Fibroblast of skin of left quadriceps (primary cell): ENCODE results near the gene EMILIN3.

Experiments used
- DNase-seq, 2 experiments: peaks; one replicate each; pipeline ENCODE4 v3.0.0-alpha.2; 2013; ENCODE audit warnings: low read depth in 2 of 2

The EMILIN3 gene, protein sequence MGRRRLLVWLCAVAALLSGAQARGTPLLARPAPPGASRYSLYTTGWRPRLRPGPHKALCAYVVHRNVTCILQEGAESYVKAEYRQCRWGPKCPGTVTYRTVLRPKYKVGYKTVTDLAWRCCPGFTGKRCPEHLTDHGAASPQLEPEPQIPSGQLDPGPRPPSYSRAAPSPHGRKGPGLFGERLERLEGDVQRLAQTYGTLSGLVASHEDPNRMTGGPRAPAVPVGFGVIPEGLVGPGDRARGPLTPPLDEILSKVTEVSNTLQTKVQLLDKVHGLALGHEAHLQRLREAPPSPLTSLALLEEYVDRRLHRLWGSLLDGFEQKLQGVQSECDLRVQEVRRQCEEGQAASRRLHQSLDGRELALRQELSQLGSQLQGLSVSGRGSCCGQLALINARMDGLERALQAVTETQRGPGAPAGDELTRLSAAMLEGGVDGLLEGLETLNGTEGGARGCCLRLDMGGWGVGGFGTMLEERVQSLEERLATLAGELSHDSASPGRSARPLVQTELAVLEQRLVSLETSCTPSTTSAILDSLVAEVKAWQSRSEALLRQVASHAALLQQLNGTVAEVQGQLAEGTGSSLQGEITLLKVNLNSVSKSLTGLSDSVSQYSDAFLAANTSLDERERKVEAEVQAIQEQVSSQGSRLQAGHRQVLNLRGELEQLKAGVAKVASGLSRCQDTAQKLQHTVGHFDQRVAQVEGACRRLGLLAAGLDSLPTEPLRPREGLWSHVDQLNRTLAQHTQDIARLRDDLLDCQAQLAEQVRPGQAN

DNA sequence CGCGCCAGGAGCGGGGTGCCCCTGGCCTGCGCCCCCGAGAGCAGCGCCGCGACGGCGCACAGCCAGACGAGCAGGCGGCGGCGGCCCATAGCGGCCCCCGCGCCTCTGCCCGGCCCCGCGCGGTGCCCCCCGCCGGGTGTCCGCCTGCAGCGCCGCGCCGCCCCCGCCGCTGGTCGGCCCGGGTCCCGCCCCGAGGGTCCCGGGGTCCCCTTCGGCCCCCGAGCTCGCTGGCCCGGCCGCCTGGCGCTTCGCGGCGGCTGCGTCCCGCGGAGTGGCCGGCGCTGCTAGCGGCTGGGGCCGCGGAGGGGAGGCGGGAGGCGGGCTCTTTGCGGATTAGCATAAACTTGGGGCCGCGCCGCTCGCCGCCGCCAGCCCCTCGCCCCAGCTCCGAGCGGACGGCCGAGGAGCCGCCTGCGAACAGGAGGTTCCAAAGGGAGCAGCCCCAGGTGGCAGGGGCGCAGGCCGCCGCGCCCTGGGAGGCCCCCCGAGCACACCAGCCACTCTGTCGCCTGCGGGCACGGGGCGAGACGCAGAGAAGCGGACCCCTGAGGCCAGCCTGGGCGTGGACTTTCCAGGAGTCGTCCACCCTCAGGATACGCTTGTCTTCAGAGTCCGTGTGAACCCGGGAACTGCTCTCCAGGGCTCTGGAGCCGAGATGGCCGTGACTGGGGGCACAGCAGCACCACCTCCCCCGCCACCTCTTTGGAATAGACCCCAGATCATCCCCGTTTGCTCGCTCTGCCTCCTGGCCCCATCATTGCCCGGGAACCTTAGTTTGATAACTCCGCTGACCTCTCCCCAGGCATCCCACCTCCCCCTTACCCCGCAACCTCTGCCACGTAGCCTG is at the start of gene EMILIN3:
EMILIN3 (minus strand) TSS at position 273 of the 847 bp plus-strand sequence; CDS start at position 89, 184 bp downstream.
- DNase-seq = no peak

DNA sequence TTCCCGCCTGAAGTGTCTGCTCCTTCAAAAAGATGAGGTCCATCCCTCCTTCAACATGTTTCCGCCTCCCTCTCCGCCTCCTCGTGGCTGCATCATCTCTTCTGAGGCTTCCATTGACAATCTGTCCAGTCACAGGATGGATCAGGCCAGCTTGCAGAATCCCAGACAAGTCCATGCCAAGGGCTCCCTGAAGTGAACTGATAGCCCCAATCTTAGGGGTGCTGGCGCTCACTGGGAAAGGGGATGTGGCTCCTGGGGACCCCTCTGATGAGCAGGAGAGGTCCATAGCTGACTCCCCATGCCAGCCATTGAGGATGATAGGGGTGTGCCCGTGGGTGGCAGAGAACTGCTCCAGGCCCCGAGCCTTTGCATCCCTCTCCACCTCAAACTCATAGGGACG is 48.6 kb upstream of the EMILIN3 start:
- no peak for DNase-seq

DNA sequence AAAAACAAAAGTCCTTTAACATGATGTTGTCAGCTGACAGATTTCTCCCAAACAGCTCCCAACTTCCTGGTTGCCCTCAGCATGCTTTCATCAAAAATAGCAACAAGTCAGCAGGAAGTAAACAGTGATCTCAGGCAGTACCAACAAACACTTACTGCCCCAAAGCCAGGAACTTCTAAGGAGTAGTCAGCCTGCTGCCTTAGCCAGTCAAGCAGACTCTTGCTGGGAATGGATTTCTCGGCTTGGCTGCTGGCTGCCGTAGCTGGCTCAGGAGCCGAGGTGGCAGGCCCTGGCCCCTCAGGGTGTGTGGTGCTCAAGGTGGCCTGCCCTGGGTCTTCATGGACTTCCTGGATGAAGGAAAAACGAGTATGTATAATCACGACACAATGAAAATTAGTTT is 46.6 kb upstream of the EMILIN3 start:
- DNase-seq = no peak

DNA sequence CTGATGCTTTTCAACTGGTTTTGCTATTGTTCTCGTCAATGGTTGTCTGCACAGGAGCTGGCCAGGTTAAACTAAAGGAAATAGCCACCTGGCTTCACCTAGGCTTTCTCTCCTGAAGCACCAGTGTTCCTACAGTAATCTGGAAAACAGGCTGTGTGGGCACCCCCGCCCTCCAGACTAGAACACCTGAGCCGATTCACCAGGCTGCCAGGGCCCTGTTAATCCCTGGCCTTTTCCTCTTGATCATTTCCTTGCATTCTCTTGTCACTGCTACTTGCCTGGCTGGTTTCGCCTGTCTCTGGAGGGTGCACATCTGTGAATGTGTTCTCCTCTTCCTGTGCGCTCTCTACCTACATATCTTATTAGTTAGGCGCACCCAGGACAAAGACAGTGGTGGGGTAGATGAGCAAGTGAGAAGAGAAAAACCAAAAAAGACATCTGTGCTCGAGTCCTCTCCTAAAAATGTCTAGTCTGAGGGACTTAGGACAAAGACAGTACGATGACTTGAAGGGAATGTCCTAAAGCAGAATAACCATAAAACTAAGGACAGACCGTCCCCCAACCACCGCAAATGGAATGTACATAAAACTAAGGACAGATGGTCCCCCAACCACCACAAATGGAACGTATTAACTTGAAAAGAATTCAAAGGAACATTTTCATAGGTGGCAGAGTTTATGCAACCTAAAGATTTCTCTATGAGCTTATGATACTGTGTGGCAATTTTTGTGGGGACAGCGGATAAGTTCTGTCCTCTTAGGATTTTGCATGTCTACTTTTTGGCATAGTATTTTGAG is 45.9 kb upstream of the EMILIN3 start:
- no peak for DNase-seq

DNA sequence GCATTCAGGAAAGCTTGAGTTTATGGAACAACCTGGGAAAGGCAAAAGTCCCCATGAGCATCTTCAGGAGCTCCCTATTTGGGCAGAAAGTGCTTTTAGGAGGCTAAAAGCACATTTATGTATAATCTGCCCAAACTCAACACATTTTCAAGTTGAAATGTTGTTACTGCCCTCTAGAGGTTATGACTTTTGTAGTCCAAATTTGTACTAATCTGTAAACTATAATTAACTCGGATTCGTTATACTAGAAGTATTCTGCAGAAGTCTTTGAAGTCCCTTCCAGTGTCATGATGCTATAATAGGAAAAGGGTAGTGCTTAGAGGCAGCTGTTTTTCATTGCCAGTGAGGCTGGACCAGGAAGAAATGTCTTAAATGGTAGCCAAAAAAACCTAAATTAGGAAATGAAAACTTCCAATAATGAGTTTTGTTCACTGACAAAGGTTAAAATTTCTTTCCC is 44.8 kb upstream of the EMILIN3 start:
- peak; percentile 44 to 48 for DNase-seq

DNA sequence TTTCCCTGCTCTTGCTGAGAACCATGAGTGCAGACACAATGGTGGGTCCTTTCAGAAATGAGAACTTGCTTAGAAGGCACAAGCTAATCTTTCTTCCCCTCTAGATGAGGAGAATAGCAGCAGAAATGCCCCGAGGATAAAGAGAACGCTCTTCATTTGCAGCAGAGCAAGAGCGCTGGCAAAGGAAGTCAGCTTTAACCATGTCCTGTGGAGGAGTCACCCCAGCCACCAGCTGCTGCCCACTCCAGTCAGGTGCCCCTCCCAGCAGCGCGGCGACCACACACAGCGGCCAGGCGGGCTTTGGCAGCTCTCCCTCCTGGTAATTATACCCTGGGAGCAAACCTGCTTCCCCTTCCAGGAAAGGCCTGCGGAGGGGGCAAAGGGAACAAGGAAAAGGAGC is 42.4 kb upstream of the EMILIN3 start:
- DNase-seq = no peak

DNA sequence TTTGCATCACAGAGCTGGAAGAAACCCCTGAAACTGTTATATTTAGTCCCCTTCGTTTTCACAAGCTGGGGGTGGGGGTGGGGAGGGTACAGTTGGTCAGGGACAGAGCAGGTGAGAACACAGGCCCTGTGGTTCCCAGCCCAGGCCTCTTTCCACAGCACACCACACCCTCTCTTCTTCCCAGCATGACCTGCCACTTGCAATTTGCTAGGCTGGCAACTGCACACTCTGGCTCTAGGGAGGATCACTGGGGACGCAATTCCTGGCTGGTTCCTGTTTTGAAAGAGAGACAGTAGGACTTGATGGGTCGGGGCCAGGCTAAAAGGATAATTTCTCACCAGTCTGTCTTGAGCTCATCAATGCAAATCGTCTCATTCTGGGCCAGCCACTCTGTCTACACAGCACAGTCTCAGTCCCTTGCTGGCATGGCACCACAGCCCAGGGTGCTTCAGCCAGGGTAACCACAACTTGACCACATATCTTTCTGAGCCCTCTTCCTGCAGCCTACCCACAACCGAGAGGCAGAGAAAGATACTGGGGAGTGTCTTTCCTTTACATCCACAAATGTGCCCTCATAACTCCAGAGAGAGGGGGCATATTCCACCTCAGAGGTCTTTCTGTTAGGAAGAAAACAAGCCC is 41.7 kb upstream of the EMILIN3 start:
- DNase-seq = no peak

DNA sequence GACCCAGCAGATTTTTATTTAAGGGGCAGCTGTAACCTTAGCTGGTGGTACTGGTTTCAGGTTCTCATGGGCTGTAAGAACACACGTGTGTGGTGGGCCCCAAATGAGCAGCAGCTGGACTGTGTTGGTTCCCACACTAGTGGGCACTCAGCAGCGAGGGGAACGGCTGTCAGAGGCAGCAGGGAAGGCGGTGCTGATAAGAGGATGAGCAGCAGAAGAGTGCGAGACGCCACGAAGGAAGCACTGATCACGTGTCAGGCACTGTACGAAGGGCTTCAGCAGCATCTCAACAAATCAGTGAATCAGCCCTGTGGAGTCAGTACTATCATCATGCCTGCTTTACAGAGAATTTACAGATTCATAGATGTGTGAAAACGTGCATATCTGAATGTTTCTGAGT is 41.0 kb upstream of the EMILIN3 start:
- DNase-seq = no peak

DNA sequence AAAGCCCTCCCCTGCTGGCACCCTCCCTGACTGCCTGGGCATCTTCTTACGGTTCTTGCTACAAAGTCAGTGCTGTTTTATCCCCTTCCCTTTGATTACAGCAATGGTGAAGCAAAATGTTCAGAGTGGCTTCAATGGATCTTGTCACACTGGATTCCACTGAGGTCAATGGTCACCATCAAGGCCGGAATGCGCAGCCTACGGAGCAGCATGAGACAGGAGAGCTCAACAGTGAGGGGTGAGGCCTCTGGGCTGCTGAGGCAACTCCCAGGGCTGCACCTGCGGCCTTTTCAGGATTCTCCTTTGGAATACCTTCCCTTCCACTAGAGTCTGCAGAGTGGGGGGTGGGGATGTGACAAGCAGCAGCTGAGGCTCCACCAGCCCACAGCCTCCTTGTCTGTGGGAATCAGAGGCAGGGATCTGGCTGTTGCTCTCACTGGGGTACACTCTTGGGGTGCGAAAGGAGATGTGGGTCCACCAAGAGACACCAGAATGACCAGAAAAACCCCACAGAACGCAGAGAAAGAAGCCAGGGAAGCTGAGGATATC is 40.4 kb upstream of the EMILIN3 start:
- DNase-seq = no peak

DNA sequence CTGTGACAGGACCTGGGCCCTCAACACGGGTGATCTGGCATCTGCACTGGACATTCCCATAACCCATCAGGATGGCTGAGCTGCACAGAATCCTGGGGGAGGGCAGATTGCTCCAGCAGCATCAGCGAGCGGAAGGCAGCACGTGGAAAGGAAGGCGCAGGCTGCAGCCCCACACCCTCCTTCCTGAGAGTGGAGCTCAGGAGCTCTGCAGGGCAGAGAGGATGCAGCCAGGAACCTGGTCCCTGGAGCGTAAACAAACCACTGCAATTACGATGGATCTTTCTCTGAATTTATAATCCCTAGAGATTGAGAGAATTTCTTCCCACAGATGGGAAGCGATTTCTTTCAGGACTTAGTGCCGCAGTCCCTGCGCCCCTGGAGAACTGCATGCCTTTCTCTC is 39.7 kb upstream of the EMILIN3 start:
- no peak for DNase-seq

DNA sequence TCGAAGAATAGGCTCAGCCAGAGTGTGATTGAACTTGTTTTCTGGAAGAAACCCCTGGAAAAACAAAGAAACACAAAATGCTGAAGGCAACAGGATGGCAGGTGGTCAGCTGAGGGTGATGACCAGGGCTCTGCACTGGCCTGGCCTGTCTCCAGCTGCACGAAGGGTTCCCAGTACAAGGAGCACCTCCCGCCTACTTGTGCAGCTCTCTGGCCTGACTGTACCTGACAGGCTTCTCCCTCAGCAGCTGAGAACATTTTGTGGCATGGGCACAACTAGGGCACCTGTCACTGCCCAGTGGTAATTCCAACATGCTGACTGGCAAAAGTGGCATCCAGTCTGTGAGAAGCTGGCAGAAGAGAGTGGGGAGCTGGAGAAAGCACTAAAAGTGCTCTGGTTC is 38.8 kb upstream of the EMILIN3 start:
- no peak for DNase-seq

DNA sequence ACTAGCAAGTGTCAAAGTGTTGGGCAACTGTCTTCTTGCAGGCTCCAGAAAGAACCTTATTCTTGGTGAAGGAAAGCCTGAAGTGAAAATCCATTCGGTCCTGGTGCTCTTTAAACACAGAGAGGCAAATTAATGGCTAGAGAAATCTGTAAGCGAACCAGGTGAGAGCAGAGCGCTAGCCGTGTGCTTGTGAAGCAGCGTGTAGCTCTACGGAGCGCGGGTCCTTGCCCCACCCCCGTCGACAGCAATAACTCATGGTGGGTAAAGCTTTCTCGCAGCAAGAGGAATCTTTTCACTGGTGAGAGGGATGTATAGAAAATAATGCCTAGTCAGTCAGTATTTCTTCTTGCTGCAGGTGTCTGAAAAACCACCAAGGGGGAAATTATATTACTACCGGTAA is 37.0 kb upstream of the EMILIN3 start:
- no peak for DNase-seq

DNA sequence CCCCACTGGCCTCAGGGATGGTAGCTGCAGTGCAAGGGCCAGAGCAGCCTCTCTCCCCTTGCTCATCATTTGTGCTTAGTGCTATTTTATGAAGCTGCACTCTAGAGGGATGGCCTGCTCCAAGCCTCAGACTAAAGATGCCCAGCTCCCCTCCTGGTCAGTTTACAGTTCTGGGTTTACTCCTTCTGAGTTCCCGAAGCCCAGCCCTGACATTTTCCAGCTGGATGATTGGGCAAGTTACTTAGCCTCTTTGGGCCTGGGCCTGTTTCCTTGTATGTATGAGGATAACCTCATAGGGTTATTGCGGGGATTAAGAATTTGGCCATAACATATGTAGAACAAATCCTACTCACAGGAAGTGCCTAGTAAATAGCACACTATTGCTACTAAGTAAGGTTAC is 31.8 kb upstream of the EMILIN3 start:
- DNase-seq = no peak

DNA sequence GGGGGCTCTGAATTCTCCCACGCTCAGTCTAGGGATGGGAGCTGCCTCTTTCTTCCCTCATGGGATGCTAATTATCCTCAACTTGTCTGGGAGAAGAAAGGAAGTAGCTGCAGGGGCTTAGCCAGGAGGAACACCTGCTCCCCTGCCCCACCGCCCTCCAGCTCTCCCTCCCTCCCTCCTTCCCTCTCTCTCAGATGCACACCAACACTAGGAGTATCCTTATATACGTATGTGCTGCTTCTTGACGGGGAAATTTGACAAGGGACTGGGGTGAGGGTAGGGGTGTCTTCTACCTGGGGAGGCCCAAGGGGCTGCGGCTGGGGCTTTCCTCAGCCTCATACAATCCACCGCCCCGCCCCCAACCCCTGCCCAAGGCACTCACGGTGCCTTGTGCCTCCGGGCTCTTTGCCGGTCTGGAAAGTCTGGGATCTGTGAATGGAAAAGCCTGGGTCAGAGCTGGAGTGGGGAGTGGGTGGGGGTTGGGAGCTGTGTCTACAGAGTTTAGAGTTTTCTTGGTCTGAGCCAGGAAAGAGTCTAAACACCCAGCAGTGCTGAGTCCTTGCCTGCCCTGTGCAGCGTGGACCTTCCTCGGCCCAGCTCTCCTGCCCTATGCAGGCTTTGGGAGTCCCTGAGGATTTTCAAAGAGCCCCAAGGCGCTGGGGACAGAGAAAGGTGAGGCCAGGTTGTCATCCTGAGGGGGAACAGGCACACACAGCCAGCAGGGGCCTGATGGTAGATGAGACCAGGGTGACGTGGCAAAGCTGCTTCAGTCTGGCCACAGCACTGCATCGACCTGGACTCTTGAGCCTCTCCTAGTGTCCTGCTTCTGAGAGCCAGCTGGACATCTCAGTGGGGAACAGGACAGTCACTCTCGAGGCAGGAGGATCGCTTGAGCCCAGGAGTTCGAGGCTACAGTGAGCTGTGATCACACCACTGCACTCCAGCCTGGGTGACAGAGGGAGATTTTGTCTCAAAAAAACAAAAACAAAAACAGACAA is 29.3 kb upstream of the EMILIN3 start:
- DNase-seq = no peak

DNA sequence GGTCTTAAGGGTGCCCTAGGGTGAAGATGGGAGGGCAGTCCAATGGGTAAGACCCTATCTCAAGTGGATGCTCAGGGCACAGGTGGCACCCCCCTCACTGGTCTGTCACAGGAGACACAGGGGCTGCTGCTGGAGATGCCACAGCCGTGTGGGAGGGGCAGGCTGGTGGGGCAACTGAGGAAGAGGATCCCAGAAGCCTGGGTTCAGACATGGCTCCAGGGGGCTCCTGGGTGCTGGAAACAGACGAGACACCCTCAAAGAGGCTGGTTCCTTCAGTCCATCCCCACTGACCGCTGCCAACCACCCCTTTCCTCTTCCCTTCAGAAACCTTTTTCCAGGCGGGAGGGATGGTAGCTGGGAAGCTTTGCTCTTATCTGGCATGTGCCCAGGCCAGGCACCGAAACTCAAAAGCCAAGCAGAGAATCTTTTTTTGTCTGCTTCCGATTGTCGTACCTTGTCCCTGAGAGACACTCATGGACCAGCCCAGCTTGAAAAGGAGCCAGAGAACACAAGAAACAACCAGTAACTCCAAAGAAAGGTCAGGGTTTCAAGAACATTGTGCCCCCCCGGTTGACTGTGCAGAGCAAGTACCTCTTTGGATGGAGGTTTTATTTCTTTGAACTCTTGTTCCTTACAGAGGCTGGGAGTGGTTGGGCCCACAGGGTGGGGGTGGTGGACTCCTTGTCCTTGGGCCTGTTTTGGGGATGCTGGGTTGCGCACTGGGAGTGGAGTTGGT is 28.5 kb upstream of the EMILIN3 start:
- no peak for DNase-seq

DNA sequence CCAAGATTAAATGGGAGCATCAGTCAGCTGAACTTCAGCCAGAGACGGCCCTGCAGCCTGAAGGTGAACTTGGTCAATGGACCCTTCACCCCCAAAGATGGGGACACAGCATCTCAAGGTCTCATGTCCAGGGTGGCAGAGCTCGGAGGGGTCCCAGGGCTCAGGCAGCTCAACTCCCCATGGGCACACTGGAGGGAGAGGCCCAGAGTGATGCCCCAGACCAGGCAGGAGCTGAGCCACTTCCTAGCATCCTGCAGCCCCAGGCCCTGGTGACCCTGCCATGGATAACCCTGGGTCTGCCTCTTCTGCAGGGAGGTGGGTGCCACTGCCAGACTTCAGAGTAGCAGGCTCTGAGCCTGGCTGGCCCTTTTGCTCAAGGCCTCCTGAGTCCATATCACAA is 27.5 kb upstream of the EMILIN3 start:
- no peak for DNase-seq

DNA sequence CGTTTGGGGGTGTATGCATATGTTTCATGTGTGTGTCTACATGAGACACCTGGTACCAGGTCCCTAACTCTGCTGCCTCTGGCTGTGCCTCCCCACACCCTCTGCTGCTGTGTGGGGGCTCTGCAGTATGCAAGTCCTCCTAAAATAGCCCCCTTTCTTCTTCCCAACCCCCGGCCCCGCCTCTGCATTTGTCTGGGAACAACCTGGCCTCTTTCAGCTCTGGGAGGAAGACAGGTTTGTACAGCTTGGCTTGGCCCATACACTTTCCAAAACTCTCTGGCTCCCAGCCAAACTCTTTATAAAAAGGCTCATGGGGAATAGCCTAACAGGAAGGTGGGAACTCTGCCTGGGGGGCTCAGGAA is 27.1 kb upstream of the EMILIN3 start:
- no peak for DNase-seq

DNA sequence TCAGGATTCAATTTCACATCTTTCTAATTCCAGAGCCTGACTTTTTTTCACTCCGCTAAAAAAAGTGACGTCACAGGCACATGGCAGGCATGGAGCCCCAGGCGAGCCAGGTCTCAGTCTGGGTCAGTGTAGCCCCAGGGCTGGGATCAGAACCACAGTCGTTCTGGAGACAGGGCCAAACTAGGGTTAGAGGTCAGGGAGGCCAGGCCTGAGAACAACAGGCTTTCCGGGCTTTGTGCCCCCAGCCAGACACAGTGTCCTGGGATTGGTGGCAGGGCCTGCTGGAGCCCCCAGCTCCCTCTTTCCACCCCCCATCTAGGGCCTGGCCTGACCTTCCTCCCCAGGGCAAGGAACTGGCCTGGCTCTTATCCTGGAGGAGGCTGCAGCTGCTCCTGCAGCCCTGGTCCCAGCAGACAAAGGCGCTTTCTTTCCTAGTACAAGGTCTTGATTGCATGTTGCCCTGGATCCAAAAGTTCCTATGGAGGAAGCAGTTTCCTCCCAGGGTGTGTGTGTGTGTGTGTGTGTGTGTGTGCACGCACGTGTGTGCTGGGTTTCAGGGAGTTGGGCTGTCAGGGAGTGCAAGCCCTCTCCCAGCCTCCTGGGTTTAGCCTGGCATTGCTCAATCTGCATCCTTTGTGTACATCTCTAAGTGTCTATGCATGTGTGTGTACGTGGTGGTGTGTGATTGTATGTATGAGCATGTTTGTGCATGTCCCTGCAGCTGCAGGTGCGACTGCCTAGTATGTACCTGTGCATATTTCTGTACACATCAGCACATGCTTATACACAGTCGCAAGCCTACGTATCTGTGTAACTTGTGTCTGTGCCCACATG is 26.5 kb upstream of the EMILIN3 start:
- DNase-seq = no peak
